ENCODE data around the gene AKIRIN2.

DNA sequence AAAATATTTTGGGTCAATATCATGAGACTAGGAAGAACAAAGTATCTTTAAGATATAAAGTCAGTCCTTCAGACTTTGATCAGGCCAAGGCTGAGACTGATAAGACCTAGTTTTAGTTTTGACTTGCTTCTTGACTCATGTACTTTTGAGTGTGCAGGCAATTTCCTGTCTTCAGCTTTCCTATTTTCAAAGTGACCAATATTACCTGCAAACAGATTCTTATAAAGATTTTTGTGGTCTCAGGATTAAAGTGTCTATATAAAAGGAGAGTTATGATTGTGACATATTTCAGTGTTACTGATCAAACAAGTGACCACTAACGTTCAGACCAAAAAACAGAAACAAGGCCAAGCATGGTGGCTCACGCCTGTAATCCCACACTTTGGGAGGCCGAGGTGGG, 36.0 kb upstream of the AKIRIN2 start:
- TF ChIP-seq EZH2 (optimal IDR thresholded peaks at IDR 0.05; ENCODE audit: low read depth, low read length) (no peak), EZH2phosphoT487 (IDR thresholded peaks at IDR 0.05; ENCODE audit: low read length) (no peak)
- TF ChIP-seq, protein P1, sequence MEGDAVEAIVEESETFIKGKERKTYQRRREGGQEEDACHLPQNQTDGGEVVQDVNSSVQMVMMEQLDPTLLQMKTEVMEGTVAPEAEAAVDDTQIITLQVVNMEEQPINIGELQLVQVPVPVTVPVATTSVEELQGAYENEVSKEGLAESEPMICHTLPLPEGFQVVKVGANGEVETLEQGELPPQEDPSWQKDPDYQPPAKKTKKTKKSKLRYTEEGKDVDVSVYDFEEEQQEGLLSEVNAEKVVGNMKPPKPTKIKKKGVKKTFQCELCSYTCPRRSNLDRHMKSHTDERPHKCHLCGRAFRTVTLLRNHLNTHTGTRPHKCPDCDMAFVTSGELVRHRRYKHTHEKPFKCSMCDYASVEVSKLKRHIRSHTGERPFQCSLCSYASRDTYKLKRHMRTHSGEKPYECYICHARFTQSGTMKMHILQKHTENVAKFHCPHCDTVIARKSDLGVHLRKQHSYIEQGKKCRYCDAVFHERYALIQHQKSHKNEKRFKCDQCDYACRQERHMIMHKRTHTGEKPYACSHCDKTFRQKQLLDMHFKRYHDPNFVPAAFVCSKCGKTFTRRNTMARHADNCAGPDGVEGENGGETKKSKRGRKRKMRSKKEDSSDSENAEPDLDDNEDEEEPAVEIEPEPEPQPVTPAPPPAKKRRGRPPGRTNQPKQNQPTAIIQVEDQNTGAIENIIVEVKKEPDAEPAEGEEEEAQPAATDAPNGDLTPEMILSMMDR (IDR thresholded peaks at IDR 0.05; ENCODE audit: low read length) = no peak
